Activated CD8-positive, alpha-beta memory T cell treated with anti-CD3 and anti-CD28 coated beads, Interleukin-2, amount 50 U/mL, for 24 hours (primary cell): ENCODE data around the gene GTPBP4.

ENCODE experiments used
- DNase-seq: peaks from one replicate; pipeline ENCODE4 v3.0.0-alpha.2; 2020; ENCODE audit errors: extremely low read depth

Gene GTPBP4

GRCh38 chr10:966466-967235 is 21.6 kb upstream of the GTPBP4 start:
- no peak for DNase-seq

DNA sequence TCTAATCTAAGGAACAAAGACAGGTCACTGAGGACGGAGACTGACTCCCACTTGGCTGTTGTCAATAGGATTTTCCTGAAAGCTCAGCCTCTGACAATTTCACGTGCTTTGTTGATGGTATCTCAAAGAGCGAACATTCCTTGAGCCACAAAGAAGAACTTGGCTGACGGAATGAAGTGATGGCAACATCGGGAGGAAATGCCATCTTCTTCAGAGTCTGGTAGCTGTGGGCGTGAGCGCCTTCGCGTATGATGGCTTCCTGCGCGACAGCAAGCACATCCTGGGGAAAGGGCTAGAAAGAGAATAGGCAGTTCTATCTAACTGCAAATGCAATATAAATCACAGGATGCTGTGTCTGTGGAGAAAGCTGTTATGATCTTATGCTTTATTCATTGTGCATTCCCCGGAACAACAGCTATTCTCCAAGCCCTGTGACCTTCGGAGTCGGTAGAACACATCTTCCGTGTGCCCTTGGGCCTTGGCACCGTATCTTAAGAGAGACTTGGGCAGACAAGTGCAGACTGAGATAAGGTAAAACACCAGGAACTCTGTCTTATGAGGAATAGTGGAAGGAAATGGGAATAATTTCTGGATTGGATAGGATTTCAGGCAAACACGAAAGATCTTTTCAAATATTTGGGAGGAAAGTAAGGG is 19.6 kb upstream of the GTPBP4 start:
- DNase-seq, result no peak

DNA sequence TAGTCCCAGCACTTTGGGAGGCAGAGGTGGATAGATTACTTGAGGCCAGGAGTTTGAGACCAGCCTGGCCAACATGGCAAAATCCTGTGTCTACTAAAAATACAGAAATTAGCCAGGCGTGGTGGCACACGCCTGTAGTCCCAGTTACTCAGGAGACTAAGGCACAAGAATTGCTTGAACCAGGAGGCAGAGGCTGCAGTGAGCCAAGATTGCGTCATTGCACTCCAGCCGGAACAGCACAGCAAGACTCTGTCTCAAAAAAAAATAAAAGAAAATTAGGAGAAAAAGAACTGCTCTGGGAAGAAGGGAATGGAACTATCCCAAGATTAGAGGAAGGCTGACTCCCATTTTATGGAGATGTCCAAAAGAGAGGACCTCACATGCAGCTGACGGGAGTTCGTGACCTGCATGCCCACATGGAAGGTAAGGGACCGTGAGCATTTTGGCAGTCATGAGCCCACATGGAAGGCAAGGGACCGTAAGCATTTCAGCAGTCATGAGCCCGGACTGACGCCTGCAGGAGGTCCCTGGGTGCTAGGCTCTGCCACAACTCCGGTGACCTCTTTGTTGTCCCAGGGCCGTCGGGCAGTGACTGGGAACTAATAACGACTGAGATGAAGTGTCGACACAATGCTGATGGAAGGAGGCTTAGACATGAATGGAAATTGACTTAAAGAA is 18.6 kb upstream of the GTPBP4 start:
- no peak for DNase-seq

- DNase-seq, result no peak
Measured at GRCh38 chr10:970311-971149, 17.7 kb upstream of the GTPBP4 start.

- DNase-seq, result no peak
Measured at GRCh38 chr10:971150-971542, 17.1 kb upstream of the GTPBP4 start.

- DNase-seq, result no peak
Measured at GRCh38 chr10:971613-972012, 16.6 kb upstream of the GTPBP4 start.

GRCh38 chr10:972763-973162 is 15.5 kb upstream of the GTPBP4 start:
- DNase-seq, result no peak

DNA sequence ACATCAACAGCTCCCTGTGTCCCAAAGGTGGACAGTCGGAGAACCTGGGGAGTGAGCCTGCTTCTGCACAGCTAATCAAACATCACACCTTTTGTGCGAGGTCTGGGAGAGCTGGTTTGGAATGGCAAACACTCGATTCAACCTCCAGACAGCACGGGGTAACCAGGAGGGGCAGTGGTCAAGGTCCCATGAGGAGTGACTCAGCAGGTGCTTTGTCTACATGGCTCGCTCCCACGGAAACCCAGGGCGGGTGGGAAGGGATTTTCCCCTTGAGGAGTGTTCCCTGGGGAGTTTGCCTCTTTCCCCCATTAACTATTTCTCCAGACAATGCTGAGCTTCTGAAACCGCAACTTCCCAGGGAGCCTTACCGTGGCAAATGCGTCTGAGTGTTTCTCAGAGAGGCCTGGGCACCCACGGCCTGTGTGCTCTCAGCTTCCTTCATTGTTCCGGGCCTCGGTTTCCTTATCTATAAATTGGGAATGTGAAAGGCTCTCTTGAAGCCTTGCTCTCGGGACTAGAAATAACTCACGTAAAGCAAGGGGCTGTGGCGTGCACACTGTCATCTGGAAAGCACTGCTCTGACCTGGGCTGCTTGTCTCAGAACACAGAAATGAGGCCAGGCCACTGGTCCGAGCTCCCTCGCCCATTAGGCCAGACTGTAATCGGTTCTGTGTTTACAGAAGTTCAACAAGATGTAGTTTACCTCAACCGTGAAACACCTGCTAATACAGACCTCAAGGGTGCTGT is 14.0 kb upstream of the GTPBP4 start:
- DNase-seq, result no peak

GRCh38 chr10:974785-975074 is 13.5 kb upstream of the GTPBP4 start:
- no peak for DNase-seq

GRCh38 chr10:976316-976715 is 11.9 kb upstream of the GTPBP4 start:
- no peak for DNase-seq

- no peak for DNase-seq
Measured at GRCh38 chr10:978826-979421, 9.3 kb upstream of the GTPBP4 start.

DNA sequence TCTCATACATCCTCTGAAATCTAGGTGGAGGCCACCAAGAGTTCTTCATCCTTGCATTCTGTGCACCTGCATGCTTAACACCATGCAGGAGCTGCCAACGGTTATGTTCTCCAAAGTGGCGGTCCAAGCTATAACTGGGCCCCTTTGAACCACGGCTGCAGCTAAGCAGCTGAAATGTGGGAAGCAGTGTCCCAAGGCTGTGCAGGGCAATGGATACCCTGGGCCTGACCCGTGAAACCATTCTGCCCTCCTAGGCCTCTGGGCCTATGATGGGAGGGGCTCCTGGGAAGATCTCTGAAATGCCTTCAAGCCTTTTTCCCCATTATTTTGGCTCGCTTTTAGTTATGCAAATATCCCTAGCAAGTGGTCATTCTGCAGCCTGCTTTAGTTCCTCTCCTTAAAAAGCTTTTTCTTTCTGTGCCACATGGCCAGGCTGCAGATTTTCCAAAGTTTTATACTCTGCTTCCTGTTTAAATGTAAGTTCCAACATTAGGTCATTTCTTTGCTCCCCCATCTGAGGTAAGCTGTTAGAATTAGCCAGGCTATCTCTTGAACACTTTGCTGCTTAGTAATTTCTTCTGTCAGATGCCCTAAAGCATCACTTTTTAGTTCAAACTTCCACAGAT is 7.7 kb upstream of the GTPBP4 start:
- DNase-seq, result no peak

GRCh38 chr10:983401-983800 is 4.8 kb upstream of the GTPBP4 start:
- DNase-seq, result no peak

- DNase-seq, result no peak
Measured at GRCh38 chr10:983971-984655, 4.1 kb upstream of the GTPBP4 start.

GRCh38 chr10:985361-985760 is 2.9 kb upstream of the GTPBP4 start:
- DNase-seq, result no peak

GRCh38 chr10:986137-986825 is 2.0 kb upstream of the GTPBP4 start:
- DNase-seq, result no peak

- DNase-seq, result no peak
Measured at GRCh38 chr10:986881-987619, 1.2 kb upstream of the GTPBP4 start.

GRCh38 chr10:987620-987869 is 689 bp upstream of the GTPBP4 start:
- DNase-seq, result no peak
